K562 (cell line): ENCODE data around the gene WDR64. TPM values are rescaled to one million over a fixed set of nuclear protein-coding genes. Genes with fewer than 3 reads are reported as not detected.

Experiments used
- C11orf30 ChIP-seq: fragments of 450-650 bp; IDR thresholded peaks from 2 replicates; pipeline ENCODE4 v1.6.1; 2016; ENCODE audit warnings: low read depth, mild to moderate bottlenecking
- CCNT2 ChIP-seq: IDR thresholded peaks from 2 replicates; pipeline ENCODE4 v1.6.1; 2011; ENCODE audit warnings: borderline replicate concordance, low read depth, mild to moderate bottlenecking, moderate library complexity, mixed read lengths, low read length; ENCODE audit not compliant: insufficient read length; ENCODE audit errors: extremely low read depth
- ELF2 ChIP-seq: fragments of 250-450 bp; sonication (Bioruptor Pico); IDR thresholded peaks from 2 replicates; pipeline ENCODE4 v1.5.0; 2021; ENCODE audit warnings: mild to moderate bottlenecking
- ELF4 ChIP-seq: fragments of 450-650 bp; formaldehyde crosslinking; IDR thresholded peaks from 2 replicates; pipeline ENCODE4 v1.4.0; 2022; ENCODE audit warnings: missing genetic modification characterization
- ELK3 ChIP-seq: fragments of 450-650 bp; formaldehyde crosslinking; IDR thresholded peaks from 2 replicates; pipeline ENCODE4 v1.4.0; 2020; ENCODE audit warnings: mild to moderate bottlenecking
- FOXK2 ChIP-seq, 2 experiments: fragments of 450-650 bp; IDR thresholded peaks in 1 of 2; conservative IDR thresholded peaks in 1 of 2; 2 replicates each; pipeline ENCODE4 v1.6.1; 2016; ENCODE audit warnings: low read depth in 2 of 2, mild to moderate bottlenecking in 1 of 2
- HDAC8 ChIP-seq: fragments of 450-650 bp; IDR thresholded peaks from 2 replicates; pipeline ENCODE4 v1.6.1; 2016; ENCODE audit warnings: mild to moderate bottlenecking, missing genetic modification characterization, moderate library complexity, missing compliant biosample characterization
- HMG20A ChIP-seq: fragments of 450-650 bp; formaldehyde crosslinking; conservative IDR thresholded peaks from 2 replicates; pipeline ENCODE4 v1.4.0; 2020; ENCODE audit warnings: mild to moderate bottlenecking, mixed read lengths
- MTA3 ChIP-seq: fragments of 450-650 bp; formaldehyde crosslinking; IDR thresholded peaks from 2 replicates; pipeline ENCODE4 v1.6.1; 2017; ENCODE audit warnings: mild to moderate bottlenecking, borderline replicate concordance
- MXI1 ChIP-seq: IDR thresholded peaks from 2 replicates; pipeline ENCODE4 v1.6.1; 2011; ENCODE audit warnings: low read depth, mild to moderate bottlenecking, improper control_type of control experiment, low read length
- NFIC ChIP-seq: fragments of 450-650 bp; IDR thresholded peaks from 2 replicates; pipeline ENCODE4 v1.6.1; 2017; ENCODE audit warnings: mild to moderate bottlenecking, inconsistent platforms
- PHB ChIP-seq: fragments of 250-450 bp; sonication (Bioruptor Pico); IDR thresholded peaks from 2 replicates; pipeline ENCODE4 v1.5.0; 2021
- POU5F1 ChIP-seq: fragments of 150-350 bp; IDR thresholded peaks from 2 replicates; pipeline ENCODE4 v1.6.1; 2014; ENCODE audit warnings: borderline replicate concordance, low read length, low read depth, mild to moderate bottlenecking; ENCODE audit not compliant: partially characterized antibody
- PRDM10 ChIP-seq: fragments of 450-650 bp; IDR thresholded peaks from 2 replicates; pipeline ENCODE4 v1.6.1; 2018; ENCODE audit not compliant: partially characterized antibody
- RUNX1 ChIP-seq: sonication (generic); IDR thresholded peaks from 2 replicates; pipeline ENCODE4 v1.6.1; 2016; ENCODE audit warnings: antibody characterized with exemption, low read depth
- SNIP1 ChIP-seq: fragments of 450-650 bp; IDR thresholded peaks from 2 replicates; pipeline ENCODE4 v1.7.1; 2017; ENCODE audit warnings: low read depth, mild to moderate bottlenecking
- SP2 ChIP-seq: IDR thresholded peaks from 2 replicates; pipeline ENCODE4 v1.6.1; 2011; ENCODE audit warnings: mild to moderate bottlenecking, low read depth, low read length, moderate library complexity; ENCODE audit not compliant: poor library complexity, severe bottlenecking; ENCODE audit errors: extremely low read depth
- TARDBP ChIP-seq: fragments of 450-650 bp; IDR thresholded peaks from 2 replicates; pipeline ENCODE4 v1.6.1; 2016
- VEZF1 ChIP-seq: fragments of 200-800 bp; sonication (Bioruptor generic); IDR thresholded peaks from 2 replicates; pipeline ENCODE4 v1.6.1; 2017; ENCODE audit warnings: missing genetic modification characterization, missing compliant biosample characterization
- WHSC1 ChIP-seq: IDR thresholded peaks from one replicate; pipeline ENCODE4 v1.6.1; 2012; ENCODE audit warnings: low read length, control low read depth, inconsistent platforms
- ZNF184 ChIP-seq: sonication (generic); formaldehyde crosslinking; IDR thresholded peaks from 2 replicates; pipeline ENCODE4 v1.5.0; 2020; ENCODE audit warnings: missing genetic modification reagents
- ZNF79 ChIP-seq: fragments of 250-450 bp; sonication (Bioruptor Pico); IDR thresholded peaks from 2 replicates; pipeline ENCODE4 v1.4.0; 2020; ENCODE audit warnings: low read depth, mild to moderate bottlenecking, moderate library complexity
- polyA plus RNA-seq, 8 experiments: library from polyadenylated mRNA; depleted of rRNA in 4 of 8; stranded (reverse) in 5 of 8; unstranded in 3 of 8; fragments of >200 nt; fragmentation: Nextera tagmentation in 2 of 8; fragmentation: Illumina TruSeq in 1 of 8; extraction: Ambion mirVana in 2 of 8; extraction: Trizol in 1 of 8; gene quantifications; 2 replicates each; pipeline versions ENCODE4 v1.2.1 to v1.2.3, GENCODE V29; 2011 to 2014; ENCODE audit warnings: inconsistent platforms in 1 of 8, missing spikeins in 1 of 8
- total RNA-seq, 7 experiments: library from RNA; depleted of rRNA in 6 of 7; stranded (reverse); fragments of >200 nt in 6 of 7; fragmentation: Illumina TruSeq in 2 of 7; extraction: Trizol in 2 of 7; gene quantifications; 2 replicates each; pipeline versions ENCODE4 v1.2.1 to v1.2.3, GENCODE V29; 2011 to 2021; ENCODE audit warnings: low replicate concordance in 1 of 7

WDR64 gene
- total and polyA plus RNA-seq, 9 of the 15 experiments (the other 6 are each of a cell fraction or from before 2014, with no cell fraction given), result 0.06 to 0.29 (median 0.19) TPM; not detected in 5

GRCh38 chr1:241847796-241848685 is 196.0 kb downstream of the WDR64 start, which contains the start of gene EXO1 (continued):
- TF ChIP-seq MXI1 (peak; percentile 77; the same call in 1 of the 2 replicates), TARDBP (0 out of 2 replicates have a peak, but pooled peaks have one; percentile 74), HDAC8 (tag) (no peak), RUNX1 (no peak), SNIP1 (no peak), PHB (CRISPR knock-in tag) (no peak), CCNT2 (peak; percentile 39), PRDM10 (peak; percentile 78), ELK3 (CRISPR knock-in tag) (no peak), ZNF79 (CRISPR knock-in tag) (no peak), MTA3 (0 out of 2 replicates have a peak, but pooled peaks have one; percentile 70), C11orf30 (peak; percentile 97), SP2 (peak; percentile 7), WHSC1 (no peak), ELF4 (CRISPR knock-in tag) (no peak), FOXK2 (conservative IDR thresholded peaks at IDR 0.05 in 1 of 2, IDR thresholded peaks at IDR 0.05 in 1 of 2; ENCODE audit: low read depth in 2 of 2) (peak; percentile 98 to 99), NFIC (peak; percentile 49), ELF2 (0 out of 2 replicates have a peak, but pooled peaks have one; percentile 37), VEZF1 (CRISPR knock-in tag) (peak; percentile 67; the same call in 1 of the 2 replicates), POU5F1 (no peak), HMG20A (no peak), ZNF184 (no peak)
